Measurements from ENCODE around the gene RYR2.

DNA sequence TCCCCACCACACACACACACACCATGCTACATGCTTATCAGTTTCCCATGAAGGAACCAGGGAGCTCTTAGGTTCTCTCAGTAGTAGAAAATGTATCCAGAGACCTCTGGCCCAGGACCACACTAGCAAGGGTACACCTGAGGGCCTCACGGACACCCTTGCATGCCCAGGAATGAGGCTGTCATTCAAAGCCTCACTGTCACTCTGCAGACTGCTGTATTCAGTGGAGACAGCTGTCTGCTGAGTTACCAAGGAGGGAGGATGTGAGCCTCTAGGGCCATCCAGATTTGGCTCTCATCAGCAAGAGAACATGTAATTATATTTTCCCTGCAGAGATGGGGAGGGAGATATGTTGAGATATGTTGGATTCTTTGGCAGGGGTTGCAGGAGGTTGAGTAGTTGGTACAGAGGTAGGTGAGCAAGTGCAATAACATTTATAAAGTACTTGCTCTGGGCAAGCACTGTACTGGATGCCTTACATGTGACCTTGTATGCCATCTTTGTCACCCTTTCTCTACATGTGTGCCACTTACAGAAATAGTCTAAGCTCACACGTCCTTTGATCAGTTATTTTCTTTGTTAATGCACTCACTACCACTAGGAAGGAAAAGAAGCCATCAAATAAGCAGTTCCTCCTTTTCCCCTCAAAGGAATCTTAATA, 598.2 kb downstream of the RYR2 start:
- TF ChIP-seq, protein P1, sequence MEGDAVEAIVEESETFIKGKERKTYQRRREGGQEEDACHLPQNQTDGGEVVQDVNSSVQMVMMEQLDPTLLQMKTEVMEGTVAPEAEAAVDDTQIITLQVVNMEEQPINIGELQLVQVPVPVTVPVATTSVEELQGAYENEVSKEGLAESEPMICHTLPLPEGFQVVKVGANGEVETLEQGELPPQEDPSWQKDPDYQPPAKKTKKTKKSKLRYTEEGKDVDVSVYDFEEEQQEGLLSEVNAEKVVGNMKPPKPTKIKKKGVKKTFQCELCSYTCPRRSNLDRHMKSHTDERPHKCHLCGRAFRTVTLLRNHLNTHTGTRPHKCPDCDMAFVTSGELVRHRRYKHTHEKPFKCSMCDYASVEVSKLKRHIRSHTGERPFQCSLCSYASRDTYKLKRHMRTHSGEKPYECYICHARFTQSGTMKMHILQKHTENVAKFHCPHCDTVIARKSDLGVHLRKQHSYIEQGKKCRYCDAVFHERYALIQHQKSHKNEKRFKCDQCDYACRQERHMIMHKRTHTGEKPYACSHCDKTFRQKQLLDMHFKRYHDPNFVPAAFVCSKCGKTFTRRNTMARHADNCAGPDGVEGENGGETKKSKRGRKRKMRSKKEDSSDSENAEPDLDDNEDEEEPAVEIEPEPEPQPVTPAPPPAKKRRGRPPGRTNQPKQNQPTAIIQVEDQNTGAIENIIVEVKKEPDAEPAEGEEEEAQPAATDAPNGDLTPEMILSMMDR (IDR thresholded peaks at IDR 0.05): no peak
- TF ChIP-seq EP300 (IDR thresholded peaks at IDR 0.05): no peak
- TF ChIP-seq POLR2A (IDR thresholded peaks at IDR 0.05): no peak
- no peak for TF ChIP-seq POLR2AphosphoS5 (IDR thresholded peaks at IDR 0.05)
